Measurements from ENCODE around the gene NHP2.
A peak's percentile ranks its signal among the peaks of the same experiment; 100 is the strongest.

Gene NHP2

GRCh38 chr5:178113141-178113787 is 40.4 kb downstream of the NHP2 start, which contains the start of gene N4BP3:
TSS of gene N4BP3 (plus strand) at chr5:178113532. CDS start at chr5:178119584, 6,052 bp downstream.
- DNase-seq: peak; percentile 83 to 89

GRCh38 chr5:178112545-178112944 is 41.1 kb downstream of the NHP2 start:
- DNase-seq: no peak

- no peak for DNase-seq
Observed at GRCh38 chr5:178111925-178112324, 41.8 kb downstream of the NHP2 start.

- no peak for DNase-seq
Observed at GRCh38 chr5:178110511-178110910, 43.2 kb downstream of the NHP2 start.

GRCh38 chr5:178108966-178109365 is 44.7 kb downstream of the NHP2 start:
- DNase-seq: no peak

GRCh38 chr5:178108446-178108845 is 45.2 kb downstream of the NHP2 start:
- DNase-seq: no peak

- DNase-seq: no peak
Observed at GRCh38 chr5:178107756-178108310, 45.9 kb downstream of the NHP2 start.

- DNase-seq: no peak
Observed at GRCh38 chr5:178106556-178107239, 47.0 kb downstream of the NHP2 start.

GRCh38 chr5:178106086-178106485 is 47.6 kb downstream of the NHP2 start:
- DNase-seq: no peak

- DNase-seq: no peak
Observed at GRCh38 chr5:178104492-178104891, 49.2 kb downstream of the NHP2 start.

- no peak for DNase-seq
Observed at GRCh38 chr5:178103612-178104011, 50.1 kb downstream of the NHP2 start.
